Fibroblast of skin of right quadriceps (primary cell): ENCODE measurements around the gene COQ9.
"Not testable (repeated sequence)": the region's sequence is repeated elsewhere in the genome, so short reads cannot be mapped to it uniquely, and the experiment has no call there.

Experiments
- DNase-seq: peaks from one replicate; pipeline ENCODE4 v3.0.0-alpha.2; 2013

Gene COQ9, protein sequence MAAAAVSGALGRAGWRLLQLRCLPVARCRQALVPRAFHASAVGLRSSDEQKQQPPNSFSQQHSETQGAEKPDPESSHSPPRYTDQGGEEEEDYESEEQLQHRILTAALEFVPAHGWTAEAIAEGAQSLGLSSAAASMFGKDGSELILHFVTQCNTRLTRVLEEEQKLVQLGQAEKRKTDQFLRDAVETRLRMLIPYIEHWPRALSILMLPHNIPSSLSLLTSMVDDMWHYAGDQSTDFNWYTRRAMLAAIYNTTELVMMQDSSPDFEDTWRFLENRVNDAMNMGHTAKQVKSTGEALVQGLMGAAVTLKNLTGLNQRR

DNA sequence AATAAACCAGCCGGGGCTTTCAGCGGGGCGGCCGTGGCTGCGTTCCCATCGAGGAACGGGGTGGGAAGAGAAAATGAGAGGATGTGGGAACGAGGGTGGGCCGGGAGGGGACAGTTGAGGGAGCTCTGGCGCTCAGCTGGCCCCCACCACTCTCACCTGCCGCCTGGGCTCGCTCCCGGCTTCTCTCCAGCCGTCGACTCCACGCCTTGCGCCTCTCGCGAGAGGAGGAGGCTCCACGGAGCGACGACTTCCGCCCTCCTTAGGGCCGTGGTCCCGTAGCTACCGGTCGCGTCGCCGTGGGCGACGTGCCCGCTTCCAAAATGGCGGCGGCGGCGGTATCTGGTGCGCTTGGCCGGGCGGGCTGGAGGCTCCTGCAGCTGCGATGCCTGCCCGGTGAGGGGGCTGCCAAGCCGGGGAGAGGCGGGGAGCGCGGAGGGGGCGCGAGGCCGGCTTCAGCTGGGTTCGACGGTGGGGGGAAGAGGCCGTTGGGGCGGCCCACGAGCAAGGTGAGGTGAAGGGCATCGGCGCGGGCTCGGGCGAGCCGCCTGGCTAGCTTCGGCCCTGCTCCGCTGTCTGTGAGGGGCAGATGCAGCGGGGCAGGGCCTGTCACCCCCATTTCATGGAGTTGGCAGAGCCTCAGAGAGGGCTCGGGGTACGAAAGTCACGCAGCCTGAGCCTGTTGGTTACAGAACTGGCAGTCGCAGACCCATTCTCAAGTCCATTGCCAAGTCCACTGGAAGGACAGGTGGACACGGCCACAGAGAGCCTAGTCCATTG, at the start of gene COQ9, which contains the start of gene CIAPIN1:
Gene COQ9 (plus strand): TSS at position 294 of the 777 bp plus-strand sequence. CDS start 27 bp downstream, at position 321.
Gene CIAPIN1 (minus strand): TSS at position 200 of the 777 bp plus-strand sequence. CDS start 6,457 bp downstream, outside the sequence.
- DNase-seq: peak; percentile 92

DNA sequence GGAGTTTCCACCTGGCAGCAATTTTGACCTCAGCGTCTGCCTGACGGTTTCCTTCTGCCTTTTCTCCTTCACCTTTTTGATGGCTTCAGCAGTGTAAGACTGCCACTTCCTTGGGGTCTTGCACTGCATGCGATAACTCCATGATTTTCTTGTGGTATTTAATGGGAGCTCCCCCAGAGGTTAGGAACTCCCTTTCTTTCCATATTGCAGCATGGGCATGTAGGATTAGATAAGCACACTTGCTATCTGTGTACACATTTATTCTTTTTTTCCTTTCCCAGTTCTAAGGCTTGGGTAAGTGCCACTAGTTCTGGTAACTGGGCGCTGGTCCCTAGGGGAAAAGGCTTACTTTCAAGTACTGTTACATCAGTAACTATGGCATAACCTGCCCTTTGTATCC, 49.8 kb upstream of the COQ9 start:
- not testable (repeated sequence) for DNase-seq

DNA sequence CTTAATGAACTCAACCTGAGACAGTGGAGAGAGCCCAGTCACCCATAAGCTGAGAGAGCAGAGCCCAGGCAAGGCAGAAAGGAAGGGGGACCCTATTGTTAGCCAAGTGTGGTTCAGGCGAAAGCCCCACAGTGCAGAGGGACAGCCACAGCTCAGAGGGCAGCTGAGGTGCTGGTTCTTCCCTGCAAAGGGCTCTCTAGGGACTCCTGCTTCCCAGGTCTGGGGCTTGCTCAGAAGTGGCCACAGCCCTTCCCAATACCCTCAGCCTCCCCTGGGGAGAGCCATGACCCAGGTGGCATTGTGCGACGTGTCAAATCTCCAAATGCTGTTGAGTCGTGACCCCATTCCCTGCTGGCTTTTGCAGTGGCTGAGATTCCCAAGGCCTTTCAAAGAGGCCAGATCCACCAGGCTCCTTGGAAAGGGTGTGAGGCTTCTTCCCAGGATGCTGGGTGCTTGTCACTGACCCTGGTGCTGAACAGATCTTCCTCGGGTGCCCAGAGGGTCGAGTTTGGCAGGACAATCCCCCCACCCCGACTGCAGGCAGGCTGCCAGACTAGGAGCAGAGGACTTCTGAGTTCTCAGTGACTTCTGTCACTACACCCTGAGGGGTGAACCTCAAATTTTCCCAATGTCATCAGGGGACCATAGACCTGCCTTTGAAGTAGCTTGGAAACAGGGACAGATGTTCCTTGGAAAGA, 45.2 kb upstream of the COQ9 start:
- DNase-seq: no peak

DNA sequence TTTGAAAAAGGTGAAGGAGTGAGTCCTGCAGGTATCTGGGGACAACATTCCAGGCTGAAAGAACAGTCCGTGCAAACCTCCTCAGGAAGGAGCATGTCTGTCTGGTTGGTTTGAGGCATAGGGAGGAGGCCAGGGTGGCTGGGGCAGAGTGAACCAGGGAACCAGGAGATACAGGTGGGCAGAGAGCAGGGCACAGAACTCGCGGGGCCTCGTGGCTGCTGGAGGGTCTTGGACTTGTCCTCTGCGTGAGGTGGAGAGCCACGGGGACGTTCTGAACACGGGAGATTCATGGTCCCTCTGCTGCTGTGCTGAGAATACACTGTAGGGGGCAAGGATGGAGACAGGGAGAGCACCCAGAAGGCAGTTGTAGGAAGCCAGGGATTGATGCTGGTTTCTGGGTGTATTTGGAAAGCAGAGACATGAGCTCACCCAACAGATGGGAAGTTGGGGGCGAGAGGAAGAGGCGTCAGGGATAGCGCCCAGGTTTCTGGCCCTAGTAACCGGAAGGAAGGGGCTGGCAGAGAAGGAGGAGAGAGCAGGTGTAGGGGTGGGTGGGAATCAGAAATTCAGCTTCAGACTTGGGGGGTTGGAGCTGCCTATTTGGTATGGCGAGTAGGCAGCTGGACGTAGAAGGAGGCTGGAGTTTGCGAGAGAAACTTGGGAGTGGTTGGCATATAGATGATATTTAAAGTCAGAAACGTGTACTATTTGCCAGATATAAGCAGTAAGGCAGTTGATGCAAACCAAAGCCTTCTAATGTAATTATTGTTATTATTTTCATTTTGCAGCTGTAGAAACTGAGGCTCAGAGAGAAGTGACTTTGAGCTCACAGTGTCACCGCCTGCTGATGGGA, 43.1 kb upstream of the COQ9 start, which contains the start of gene CCL17:
Gene CCL17 (plus strand): TSS at position 803 of the 853 bp plus-strand sequence. CDS start 9,166 bp downstream, outside the sequence.
- DNase-seq: no peak

DNA sequence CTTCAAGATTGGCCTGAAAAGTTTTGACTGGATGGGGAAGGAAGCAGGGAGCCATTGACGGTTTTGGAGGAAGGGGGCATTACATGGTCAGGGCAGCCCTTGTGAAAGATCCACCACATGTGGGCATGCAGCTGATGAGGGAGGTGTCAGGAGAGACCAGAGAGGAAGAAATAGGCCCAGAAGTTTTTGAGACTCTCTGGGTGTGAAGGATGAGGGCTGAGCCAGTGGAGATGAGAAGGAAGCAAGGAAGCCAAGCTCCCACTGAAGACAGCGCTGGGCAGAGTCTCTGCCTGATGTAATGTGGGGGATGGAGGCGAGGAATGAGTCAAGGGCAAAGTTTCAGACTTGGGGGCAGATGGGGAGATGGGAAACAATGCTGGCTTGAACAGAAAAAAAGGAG, 42.2 kb upstream of the COQ9 start:
- no peak for DNase-seq

DNA sequence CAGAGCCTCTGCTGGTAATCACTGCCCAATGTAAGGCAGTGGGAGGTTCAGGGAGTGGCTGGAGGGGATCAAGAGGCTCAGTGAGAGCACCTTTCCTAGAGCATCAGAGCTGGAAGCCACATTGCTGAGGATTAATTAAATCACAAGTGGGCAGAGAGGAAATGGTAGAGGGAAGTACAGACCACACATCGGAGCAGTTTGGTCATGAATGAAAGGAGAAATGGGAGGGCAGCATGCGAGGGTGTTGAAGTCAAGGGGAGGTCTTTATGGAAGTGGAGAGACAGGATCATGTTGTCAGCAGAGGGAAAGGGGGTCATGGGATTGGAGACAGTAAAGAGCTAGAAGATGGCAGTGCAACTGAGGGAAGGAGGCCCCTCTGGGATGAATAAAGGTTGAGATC, 40.4 kb upstream of the COQ9 start:
- DNase-seq: no peak

DNA sequence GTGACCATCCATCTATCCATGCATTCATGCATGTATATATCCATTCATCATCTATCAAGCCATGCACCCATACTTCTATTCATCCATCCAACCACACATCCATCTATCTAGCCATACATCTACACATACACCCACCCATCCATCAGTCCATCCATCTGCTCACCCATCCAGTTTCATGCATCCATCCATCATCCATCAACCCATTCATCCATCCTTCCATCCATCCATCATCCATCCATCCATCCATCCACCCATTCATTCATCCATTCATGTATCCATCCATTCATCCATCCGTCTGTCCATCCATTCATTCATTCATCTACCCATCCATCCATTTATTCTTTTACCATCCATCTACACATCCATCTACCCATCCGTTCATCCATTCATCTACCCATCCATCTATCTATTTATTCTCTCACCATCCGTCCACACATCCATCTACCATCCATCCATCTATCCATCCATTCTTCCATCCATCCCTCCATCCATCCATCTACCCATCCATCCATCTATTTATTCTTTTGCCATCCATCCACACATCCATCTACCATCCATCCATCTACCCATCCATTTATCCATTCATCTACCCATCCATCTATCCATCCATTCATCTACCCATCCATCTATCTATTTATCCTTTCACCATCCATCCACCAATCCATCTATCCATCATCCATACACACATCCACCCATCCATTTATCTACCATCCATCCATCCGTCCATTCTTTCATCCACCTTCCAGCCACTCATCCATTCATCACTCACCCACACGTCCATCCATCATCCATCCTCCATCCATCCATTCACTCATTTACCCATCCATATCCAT, 39.5 kb upstream of the COQ9 start:
- DNase-seq: no peak

DNA sequence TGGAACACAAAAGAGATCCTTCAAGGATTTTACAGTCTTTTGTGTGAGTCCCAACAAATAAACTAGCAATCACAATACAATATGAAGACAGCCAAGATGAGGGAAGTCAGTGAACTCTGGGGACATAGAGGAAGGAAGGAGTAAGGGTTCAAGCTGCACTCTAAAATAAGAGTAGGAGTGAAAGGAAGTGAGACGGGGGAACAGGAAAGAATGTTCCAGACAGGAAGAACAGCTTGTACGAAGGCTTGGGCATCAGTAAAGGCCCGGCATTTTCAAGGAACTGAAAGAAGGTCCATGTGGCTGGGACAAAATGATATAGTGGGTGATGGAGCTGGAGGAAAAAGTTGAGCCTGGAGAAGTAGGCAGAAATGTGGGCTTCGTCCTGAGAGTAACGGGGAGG, 38.2 kb upstream of the COQ9 start:
- no peak for DNase-seq

DNA sequence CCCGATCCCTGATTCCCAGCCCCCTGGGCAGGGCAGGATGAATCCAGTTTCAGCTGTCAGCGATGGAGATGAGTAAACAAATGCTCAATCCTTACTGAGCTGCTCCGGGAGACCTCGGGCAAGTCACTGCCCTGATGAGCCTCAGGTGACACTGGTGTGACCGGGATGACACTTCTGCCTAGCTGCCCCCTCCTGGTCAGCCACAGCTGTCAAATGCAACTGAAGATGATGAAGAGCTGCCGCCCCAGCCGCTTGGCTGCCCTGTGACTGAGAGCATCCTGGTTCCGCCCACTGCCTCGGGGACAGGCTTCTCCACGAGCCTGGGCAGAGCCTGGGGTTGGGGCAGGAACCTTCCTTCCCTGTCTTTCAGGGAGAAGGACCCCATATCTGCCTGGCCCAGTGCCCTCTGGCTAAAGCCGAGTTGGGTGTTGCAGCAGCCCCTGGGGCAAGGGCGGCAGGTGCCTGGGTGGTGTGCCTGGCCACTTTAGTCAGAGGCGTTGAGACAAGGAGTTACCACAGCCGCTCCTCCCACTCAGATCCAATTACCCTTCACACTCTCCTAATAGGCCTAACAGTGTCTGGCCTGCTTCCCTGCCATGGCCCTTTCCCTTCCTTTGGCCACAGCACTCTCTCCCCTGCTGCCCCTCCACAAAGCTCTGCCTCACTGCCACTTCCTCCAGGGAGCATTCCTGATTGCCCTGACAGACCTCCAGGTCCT, 37.2 kb upstream of the COQ9 start:
- no peak for DNase-seq

DNA sequence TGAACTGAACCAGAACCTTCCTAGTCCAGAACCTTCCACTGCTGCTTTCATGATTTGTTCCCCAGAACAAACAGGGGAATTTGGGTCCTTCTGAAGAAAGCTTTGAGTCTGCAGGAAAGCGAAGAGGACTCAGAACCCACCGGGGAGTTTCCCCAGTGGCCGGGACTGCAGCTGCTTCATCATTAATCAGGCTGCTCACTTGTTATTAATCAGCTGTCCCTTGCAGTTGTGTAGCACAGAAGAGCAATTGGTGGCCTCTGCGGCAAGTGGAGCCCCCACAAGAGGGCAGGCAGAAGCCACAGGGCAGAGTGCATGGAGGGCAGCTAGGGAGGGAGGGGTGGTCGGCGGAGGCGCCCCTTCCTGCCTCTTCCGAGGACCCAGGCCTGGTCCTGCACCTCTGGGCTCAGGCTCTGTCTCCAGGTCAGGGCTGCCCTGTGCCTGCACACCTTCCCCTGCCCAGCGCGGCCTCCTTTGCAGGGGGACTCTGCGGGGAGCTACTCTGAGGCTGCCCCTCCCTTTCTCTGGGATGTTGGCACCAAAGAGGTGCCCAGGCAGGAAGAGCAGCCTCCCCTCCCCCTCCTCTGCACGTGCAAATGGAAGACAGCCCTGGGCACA, 35.8 kb upstream of the COQ9 start:
- no peak for DNase-seq

DNA sequence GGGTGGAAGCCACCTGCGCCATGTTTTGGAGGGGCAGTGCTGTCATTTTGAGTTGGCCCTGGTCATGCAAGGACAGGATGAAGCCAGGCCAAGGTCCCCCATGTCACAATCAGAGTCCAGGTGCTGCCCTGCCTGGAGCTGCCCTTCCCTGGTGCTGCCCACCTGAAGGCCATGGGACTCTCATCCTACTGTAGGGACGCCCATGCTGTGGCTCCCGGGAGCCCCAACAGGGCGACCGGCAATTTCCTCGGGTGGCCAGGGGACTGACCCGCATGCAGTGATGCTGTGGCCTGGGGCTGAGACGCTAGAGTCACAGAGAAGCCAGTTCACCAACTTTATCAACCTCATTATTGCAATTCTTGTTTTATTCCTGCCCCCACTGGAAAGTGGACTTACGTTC, 34.7 kb upstream of the COQ9 start:
- no peak for DNase-seq

DNA sequence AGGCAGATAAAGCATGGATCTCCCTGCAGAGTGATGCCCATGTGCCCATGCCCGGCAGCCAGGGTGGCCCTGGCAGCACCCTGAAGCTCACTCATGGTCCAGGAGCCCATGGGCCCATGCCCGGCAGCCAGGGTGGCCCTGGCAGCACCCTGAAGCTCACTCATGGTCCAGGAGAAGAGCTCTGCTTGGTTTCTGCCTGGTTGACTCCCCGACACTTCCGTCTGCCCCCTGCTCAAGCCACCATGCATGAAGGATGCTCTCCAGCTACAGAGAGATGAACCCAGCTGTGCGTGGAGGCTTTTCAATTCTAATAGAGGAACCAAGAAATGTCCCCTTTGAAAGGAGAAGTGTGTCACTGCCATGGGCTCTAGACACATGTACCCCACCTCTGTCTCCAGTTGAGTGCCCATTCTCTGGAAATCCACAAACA, 34.0 kb upstream of the COQ9 start:
- no peak for DNase-seq

DNA sequence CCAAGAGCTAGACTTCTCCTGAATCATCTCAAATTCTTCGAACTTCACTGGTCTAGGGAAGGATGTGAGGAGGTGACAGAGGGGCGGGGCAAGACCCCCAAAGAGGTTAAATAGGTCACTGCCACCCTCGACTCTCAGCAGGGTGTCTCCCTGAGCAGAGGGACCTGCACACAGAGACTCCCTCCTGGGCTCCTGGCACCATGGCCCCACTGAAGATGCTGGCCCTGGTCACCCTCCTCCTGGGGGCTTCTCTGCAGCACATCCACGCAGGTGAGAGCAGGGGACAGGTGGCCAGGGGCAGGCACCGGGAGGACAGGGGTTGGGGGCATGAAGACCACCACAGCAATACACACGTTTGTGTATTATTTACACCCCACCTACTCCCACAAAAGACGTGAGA, 33.5 kb upstream of the COQ9 start:
- no peak for DNase-seq

DNA sequence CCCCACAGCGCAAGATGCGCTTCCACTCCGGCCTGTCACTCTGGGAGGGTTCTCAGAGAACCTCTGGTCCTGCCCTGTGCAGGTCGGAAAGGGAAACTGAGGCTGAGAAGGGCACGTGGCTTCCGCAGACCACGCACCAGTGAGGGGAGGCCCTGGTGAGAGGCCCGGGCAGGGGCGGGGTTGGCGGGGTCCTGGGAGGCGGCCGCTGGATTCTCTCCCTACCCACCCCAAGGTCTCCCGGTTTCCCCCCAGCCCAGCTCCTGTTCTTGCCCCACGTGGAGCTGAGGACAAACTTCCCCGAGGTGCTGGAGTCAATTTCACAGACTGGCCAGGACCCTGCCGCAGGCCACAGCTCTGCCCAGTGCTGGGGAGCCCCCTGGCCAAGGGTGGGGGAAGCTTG, 31.2 kb upstream of the COQ9 start:
- DNase-seq: no peak

DNA sequence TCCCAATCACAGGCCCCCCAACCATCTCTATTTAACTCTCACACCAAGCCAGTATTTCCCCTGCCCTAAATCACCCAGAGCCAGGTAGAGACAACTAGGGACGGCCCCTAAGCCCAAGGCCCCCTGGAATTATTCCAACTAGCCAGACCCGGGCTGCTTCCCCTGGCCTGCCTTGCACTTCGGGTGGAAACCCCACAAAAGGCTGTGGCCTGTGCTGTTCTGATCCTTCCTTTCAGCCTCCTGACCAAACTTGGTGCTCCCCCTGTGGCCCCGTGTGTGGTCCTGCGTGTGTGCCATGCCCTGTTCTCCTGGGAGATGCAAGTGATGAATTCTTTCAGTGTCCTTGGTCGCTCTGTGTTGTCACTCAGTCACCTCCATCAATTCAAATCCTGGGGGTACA, 27.8 kb upstream of the COQ9 start:
- no peak for DNase-seq

DNA sequence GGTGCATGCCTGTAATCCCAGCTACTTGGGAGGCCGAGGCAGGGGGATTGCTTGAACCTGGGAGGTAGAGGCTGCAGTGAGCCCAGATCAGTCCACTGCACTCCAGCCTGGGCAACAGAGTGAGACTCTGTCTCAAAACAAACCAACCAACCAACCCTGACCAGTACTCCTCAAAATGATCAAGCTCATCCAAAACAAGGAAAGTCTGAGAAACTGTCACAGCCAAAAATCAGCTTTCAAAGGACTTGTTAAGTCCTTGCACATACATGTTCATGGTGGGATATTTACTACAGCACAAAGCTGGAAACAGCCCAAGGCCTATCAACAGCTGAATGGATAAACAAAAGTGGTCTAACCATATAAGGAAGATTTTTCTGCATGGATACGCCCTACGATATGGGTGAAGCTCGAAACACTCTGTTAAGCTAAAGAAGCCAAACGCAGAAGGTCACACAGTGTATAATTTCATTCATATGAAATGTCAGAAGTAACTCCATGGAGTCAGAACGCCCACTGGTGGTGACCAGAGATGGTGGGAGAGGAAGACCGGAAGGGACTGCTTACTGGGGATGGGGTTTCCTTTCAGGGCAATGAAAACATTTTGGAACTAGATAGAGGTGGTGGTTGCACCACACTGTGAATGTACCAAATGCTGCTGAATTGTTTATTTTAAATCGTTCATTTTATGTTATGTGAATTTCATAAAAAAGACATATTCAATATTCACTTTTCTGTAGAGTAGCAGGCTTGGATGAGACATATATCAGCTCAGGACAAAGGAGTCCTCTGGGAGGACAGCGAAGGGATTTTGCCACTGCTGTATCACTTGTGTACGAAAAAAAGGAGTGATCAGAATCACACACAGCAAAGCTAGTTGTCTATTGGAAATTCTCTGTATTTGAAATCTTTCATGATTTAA, 25.0 kb upstream of the COQ9 start:
- peak; percentile 69 for DNase-seq

DNA sequence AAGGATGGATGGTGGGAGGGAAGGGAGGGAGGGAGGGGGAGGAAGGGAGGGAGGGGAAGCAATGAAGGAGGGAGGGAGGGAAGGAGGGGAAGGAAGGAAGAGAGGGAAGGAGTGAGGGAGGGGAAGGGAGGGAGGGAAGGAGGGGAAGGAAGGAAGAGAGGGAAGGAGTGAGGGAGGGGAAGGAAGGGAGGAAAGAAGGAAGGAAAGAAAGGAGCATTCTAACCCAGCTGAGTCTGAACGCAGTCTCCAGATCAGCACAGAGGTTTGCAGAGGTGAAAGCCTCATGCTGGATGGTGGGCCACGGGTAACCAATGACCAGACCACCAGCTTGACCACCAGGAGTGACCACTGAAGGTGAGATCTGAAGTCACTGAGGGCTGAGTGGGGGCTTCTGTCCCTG, 24.1 kb upstream of the COQ9 start:
- no peak for DNase-seq

DNA sequence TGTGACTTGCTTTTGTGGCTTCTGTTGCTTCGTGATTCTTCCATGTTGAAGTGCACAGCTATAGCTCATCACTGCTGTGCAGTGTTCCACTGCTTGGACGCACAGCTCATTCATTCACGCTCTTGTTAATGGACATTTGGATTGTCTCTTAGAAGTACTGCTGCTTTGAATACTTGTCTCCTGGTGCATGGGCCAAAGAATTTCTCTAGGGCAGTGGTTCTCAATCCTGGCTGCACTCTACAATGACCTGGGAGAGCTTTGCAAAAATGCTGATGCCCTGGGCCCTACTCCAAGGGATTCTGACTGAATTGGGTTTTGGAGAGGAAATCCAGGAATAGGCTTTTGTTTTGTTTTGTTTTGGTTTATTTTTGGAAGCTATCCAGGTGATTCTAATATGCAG, 22.7 kb upstream of the COQ9 start:
- no peak for DNase-seq

DNA sequence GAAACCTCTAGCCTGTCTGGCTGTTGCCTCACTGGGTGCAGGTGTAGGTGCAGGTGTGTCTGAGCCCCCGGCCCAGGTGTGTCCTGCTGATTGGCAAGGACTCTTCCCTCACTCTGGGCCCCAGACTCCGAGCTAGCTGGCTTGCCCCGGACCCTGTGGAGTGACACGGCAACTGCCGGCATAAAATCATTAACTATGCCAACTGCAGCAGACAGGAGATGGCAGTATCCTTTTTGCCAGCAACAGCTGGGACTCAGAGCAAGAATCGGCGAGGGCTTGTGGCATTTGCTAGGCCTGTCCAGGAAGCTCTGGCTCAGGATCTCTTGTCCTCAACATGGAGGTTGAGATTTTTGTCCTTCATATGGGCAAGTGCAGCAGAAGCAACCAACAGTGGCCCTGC, 20.9 kb upstream of the COQ9 start:
- no peak for DNase-seq
